ENCODE results near the gene COL18A1. TPM values are rescaled to one million over a fixed set of nuclear protein-coding genes. Genes with fewer than 3 reads are reported as not detected.

The COL18A1 gene
- total and polyA plus RNA-seq, 10 donors = 35.0 to 208 (median 86.4) TPM

DNA sequence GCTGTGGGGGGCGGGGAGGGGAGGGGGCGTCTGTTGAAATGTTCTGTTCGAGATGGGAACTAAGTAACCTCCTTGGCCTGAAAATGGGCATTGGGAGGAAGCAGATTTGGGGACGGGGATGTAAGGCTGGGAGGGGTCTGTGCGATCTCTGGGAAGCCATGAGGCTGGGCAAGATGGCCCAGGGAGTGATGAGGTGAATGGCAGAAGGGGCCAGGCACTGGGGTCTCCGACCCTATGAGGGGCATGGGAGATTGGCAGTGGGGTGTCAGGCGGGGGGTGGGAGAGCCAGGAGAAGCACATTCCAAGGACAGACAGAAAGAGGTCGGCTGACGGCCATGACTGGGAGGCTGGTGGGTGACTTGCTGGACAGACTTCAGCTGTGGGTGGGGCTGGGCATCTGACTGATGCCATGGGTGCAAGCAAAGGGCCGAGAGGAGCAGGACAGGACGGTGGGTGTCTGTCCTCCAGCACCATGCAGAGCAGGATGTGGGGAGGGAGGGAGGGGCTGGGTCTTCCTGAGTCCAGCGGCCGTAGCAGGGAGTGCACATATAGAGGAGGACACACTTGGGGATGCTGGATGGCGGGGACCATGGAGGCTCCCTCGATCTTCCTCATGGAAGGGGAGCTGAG lies 30.0 kb upstream of the COL18A1 start:
- Histone ChIP-seq H3K9me3 (peaks cover 0 to 11% (median 3%) of the 10 kb centered on the region in 8 donors), H3K4me1 (peaks cover 0 to 8% (median 0%) of the 10 kb centered on the region in 6 donors), H3K27ac (no peak overlapping the region), H3K27me3 (replicated peaks in 1 of 7) (peaks cover 0 to 41% (median 0%) of the 10 kb centered on the region in 7 donors), H3K4me3 (no peak overlapping the region), H3K36me3 (no peaks in the 10 kb centered on the region)
- WGBS, 5 donors = 55 to 63% (median 60%) methylated on average over 15 of the region's 15 CpGs
- intact Hi-C loops (cut with DNase I; ENCODE audit: low total_unique reads) = no loop called here
- peak; percentile 56 for DNase-seq
- no peak for TF ChIP-seq POLR2AphosphoS5 (IDR thresholded peaks at IDR 0.05)
- TF ChIP-seq, protein P1, sequence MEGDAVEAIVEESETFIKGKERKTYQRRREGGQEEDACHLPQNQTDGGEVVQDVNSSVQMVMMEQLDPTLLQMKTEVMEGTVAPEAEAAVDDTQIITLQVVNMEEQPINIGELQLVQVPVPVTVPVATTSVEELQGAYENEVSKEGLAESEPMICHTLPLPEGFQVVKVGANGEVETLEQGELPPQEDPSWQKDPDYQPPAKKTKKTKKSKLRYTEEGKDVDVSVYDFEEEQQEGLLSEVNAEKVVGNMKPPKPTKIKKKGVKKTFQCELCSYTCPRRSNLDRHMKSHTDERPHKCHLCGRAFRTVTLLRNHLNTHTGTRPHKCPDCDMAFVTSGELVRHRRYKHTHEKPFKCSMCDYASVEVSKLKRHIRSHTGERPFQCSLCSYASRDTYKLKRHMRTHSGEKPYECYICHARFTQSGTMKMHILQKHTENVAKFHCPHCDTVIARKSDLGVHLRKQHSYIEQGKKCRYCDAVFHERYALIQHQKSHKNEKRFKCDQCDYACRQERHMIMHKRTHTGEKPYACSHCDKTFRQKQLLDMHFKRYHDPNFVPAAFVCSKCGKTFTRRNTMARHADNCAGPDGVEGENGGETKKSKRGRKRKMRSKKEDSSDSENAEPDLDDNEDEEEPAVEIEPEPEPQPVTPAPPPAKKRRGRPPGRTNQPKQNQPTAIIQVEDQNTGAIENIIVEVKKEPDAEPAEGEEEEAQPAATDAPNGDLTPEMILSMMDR (IDR thresholded peaks at IDR 0.05 in 8 of 11, conservative IDR thresholded peaks at IDR 0.05 in 3 of 11) = no peak

DNA sequence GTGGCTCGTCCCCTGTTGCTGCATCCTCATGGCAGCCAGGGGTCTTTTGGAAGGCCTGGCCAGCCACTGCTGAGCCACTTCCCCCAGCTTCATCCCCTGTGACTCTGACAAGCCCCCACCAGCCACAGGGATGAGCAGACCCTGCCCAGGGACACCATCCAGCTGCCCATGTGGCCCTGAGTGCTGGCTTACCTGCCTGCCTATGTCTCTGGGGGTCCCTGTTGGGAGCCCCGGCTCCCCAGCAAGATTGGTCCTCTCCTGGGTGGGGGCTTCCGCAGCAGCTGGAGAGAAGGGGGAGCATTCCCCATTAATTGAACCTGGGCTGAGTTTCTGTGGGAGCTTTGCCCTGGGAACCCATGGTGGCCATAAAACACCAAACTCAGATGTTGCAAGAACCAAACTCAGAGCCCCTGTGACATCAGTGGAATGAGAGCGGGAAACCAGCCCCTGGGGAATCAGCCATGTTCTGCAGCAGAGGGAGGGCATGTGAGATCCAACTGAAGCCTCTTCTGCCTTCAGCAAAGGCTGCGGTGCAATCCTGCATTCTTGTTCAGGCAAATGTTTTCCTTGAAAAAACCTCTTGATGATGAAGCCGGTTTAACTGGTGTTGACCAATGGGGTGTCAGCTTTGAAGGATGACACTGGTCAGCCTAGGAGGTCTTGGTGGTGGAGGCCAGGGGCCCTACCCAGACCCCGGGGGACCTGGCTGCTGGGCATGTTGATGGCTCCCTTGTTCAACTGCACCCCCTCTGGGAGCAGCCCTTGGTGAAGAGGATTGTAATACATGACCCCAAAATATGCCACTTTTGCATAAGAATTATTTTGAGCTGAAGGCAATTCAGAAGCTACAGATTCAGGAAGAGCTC lies 28.3 kb upstream of the COL18A1 start:
- Histone ChIP-seq H3K27me3 (replicated peaks in 1 of 7) (peaks cover 0 to 37% (median 0%) of the 10 kb centered on the region in 7 donors), H3K4me1 (no peaks in the 10 kb centered on the region), H3K27ac (no peak overlapping the region), H3K9me3 (peaks cover 0 to 11% (median 3%) of the 10 kb centered on the region in 8 donors), H3K36me3 (no peaks in the 10 kb centered on the region), H3K4me3 (no peak overlapping the region)
- intact Hi-C loops (cut with DNase I; ENCODE audit: low total_unique reads) = no loop called here
- TF ChIP-seq, protein P1 (IDR thresholded peaks at IDR 0.05 in 8 of 11, conservative IDR thresholded peaks at IDR 0.05 in 3 of 11) = no peak
- no peak for TF ChIP-seq POLR2A (IDR thresholded peaks at IDR 0.05)
- no peak for TF ChIP-seq POLR2AphosphoS5 (IDR thresholded peaks at IDR 0.05)
- peak; percentile 55 for DNase-seq
- WGBS, 5 donors = 81 to 91% (median 85%) methylated on average over 6 to 7 of the region's 7 CpGs

DNA sequence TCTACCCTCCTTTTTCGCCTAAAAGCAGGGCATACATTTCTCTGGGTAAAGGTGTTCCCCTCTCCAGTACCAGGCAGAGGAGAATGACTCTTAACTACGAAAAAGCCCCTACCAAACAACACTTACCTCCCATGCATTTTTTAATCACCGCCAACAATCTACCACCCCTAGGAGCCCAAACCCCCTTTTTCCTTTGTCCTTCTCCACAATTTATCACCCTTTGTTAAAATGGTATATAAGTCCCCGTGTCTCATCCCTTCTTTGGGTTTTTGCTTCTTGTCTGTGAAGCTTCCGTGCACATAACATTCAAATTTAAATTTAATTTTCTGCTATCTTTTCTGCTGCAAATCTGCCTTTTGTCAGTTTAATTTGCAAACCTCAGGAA lies 27.6 kb upstream of the COL18A1 start:
- Histone ChIP-seq H3K27me3 (replicated peaks in 1 of 7) (peaks cover 0 to 37% (median 0%) of the 10 kb centered on the region in 7 donors), H3K9me3 (peaks cover 0 to 11% (median 3%) of the 10 kb centered on the region in 8 donors), H3K4me1 (no peaks in the 10 kb centered on the region), H3K27ac (no peak overlapping the region), H3K36me3 (no peaks in the 10 kb centered on the region), H3K4me3 (no peak overlapping the region)
- no peak for DNase-seq
- TF ChIP-seq, protein P1 (IDR thresholded peaks at IDR 0.05 in 8 of 11, conservative IDR thresholded peaks at IDR 0.05 in 3 of 11) = no peak
- intact Hi-C loops (cut with DNase I; ENCODE audit: low total_unique reads) = no loop called here
- 66 to 86% (median 85%) methylated on average over 5 of the region's 5 CpGs for WGBS, 5 donors

DNA sequence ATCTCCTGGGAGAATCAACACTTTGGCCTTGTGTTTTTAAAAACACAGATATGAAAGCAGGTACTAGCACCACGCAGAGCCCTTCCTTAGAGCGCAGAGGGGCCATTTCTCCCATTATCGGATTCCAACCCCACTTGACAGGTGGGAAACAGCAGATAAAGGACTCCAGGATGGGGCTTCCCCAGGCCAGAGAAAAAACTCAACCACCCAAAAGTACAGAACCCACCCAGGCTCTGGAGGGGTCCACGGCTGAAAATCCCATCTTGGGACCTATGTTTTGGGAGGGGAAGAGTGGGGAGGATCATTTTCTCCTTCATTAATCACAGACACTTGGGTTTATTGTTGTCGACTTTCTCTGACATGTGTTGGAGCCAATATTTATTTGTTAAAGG lies 27.1 kb upstream of the COL18A1 start:
- Histone ChIP-seq H3K36me3 (no peaks in the 10 kb centered on the region), H3K4me3 (no peak overlapping the region), H3K4me1 (no peaks in the 10 kb centered on the region), H3K27ac (no peak overlapping the region), H3K27me3 (replicated peaks in 1 of 7) (peaks cover 0 to 41% (median 0%) of the 10 kb centered on the region in 7 donors), H3K9me3 (peaks cover 0 to 15% (median 3%) of the 10 kb centered on the region in 8 donors)
- no peak for TF ChIP-seq POLR2A (IDR thresholded peaks at IDR 0.05)
- TF ChIP-seq, protein P1 (IDR thresholded peaks at IDR 0.05 in 8 of 11, conservative IDR thresholded peaks at IDR 0.05 in 3 of 11) = no peak
- TF ChIP-seq POLR2AphosphoS5 (IDR thresholded peaks at IDR 0.05) = no peak
- WGBS, 5 donors = 61 to 76% (median 69%) methylated on average over 5 of the region's 5 CpGs
- intact Hi-C loops (cut with DNase I; ENCODE audit: low total_unique reads) = no loop called here
- DNase-seq = peak; percentile 12

All from spleen (tissue), 11 donors.